GM21528 (cell line): Measurements from ENCODE around the gene RYK.

Experiments used
- ATAC-seq: cut with Tn5 transposase; IDR thresholded peaks from one replicate; pipeline ENCODE4 v1.9.1; 2021; ENCODE audit warnings: mild to moderate bottlenecking, moderate library complexity; ENCODE audit not compliant: unreplicated experiment, low FRiP score

RYK gene

GRCh38 chr3:134258761-134259347, 8.2 kb upstream of the RYK start:
- ATAC-seq = no peak

DNA sequence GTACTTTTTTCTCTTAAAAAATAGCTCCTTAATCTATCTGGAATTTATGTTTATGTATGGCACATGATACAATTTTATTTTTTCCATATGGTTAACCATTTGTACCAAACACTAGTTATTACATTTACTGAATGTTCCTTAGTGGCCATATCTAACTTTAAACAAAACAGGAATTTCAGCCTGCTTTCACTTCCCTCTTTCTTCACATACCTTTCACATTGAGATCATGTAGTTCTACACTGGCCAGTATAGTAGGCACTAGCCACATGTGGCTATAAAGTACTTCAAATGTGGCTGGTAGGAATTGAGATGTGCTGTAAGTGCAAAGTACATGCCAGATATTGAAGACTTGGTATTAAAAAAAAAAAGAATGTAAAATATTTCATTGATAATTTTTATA, 4.7 kb upstream of the RYK start:
- no peak for ATAC-seq

DNA sequence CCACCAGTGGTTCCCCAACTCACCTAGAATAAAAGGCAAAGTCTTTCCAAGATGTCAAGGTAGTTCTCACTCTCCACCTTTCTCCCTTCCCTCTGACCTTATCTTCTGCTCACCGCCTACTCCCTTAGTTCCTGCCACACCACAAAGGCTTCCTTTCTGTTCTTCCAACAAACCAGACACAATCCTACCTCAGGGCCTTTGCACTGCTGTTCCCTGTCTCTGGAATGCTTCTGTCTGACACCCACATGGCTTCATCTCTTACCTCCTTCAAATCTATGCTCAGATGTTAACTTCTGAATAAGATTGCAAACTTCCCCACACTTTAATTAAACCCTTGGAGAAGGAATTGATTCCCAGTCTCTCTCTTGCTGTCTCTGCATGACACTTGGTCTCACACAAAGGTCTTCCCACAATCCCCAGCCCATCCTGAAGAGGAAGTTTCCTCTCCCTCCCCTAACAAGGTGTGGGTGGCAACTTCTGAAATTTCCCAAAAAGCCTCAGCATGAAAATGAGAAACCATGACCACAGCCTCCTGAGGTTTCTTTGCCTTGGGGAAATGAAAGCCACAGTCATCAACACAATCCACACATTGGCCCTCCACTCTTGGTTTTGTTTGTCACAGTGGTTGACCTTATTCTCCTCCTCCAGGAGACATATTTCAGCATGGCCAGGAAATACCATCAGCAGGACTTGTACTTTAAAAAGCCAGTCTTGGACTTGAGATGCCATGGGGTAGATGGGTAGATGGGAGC, 3.0 kb upstream of the RYK start:
- ATAC-seq = no peak

DNA sequence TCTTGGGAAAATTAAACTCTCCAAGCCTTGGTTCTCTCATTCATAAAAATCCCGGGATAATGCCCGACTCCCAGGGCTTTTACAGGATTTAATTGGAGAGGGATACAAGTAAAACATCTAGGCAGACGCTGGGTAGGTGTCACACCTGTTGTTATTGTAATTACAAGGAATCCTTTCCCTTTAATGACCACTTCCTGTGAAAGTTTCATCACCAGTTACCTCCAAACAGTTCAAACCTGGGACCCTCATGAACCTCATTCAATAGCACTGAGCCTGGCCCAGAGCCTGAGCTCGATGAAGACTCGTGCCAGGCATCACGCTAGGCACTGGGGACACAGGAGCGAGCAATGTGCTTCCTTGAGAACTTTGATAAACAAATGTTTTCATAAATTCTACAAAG, 2.1 kb upstream of the RYK start:
- ATAC-seq = no peak

GRCh38 chr3:134251731-134252391, 1.2 kb upstream of the RYK start:
- ATAC-seq = no peak

GRCh38 chr3:134249935-134250716, 533 bp downstream of the RYK start:
- peak; percentile 56 for ATAC-seq

- no peak for ATAC-seq
Measured at GRCh38 chr3:134249296-134249841, 1.3 kb downstream of the RYK start.

- ATAC-seq = no peak
Measured at GRCh38 chr3:134244921-134245320, 5.7 kb downstream of the RYK start.

DNA sequence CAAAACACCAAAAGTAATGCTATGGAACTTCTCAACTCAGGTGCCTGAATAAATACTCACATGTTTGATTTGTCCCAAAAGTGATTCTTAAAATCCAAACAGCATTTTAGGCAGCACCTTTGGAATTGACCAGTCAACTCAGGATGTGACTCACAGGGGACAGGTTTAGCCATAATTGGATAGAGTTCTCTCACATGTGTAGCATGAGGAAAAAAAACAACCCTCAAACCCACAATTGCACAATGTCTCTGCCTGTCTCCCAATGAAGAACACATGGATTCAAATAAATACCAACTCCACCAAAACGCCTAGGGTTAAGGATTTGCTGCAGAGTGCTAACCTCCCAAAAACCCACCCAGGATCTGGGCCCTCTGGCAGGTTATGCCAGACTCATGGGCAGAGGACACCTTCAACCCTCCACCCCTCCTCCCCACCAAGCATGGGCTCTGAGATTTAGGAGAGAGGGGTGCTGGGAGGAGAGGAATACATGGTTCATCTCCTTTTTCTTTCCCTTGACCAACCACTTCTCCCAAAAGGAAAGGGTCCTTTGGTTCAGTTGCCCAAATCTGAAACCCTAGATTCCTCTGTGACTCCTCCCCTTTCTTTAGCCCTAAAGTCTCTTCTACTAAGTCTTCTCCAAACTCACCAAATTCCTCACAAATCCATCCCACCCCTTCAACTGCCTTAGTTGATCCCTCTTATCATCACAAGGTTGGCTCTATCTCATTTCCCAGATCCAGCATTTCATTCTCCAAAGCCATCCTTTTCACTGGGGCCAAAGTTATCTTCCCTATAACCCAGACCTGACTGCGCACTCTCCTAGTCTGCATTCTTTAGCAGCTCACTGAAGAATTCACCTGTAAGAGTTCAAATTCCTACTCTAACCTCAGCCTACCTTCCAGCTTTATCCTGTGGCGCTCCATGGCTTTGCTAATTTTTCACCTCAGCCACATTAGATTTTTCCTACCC, 7.7 kb downstream of the RYK start:
- no peak for ATAC-seq

GRCh38 chr3:134239538-134239937, 11.1 kb downstream of the RYK start:
- peak; percentile 49 for ATAC-seq

DNA sequence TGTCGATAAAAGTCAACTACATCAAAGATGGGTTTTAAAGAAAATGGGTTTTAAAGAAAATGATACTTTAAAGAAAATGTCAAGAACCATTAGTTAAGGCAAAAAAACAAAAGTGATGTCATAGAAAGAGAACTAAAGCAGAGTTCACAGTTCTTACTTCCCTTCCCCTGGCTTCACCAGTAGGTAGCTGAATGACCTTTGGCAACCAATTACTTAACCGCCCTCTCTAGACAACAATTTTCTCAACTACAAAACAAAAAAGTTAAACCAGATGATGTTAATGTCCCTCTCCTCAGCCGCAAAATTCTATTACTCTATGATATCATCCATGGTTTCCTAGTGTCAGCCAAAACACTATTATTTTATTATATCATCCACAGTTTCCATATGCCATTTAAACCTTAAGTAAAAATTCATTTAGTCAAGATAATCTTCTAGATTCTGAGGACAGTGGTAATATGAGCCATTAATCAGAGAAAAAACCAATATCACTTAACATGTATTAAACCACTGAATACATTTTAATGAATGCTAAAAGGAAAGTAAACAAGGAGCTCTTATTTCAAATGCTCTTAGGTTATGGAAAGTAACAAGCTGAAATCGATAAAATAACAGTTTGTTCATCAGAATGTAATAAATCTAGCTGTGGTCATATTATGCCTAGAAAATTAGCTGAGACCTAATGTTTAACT, 13.1 kb downstream of the RYK start:
- ATAC-seq = no peak

GRCh38 chr3:134236505-134237170, 14.0 kb downstream of the RYK start:
- ATAC-seq = peak; percentile 64

DNA sequence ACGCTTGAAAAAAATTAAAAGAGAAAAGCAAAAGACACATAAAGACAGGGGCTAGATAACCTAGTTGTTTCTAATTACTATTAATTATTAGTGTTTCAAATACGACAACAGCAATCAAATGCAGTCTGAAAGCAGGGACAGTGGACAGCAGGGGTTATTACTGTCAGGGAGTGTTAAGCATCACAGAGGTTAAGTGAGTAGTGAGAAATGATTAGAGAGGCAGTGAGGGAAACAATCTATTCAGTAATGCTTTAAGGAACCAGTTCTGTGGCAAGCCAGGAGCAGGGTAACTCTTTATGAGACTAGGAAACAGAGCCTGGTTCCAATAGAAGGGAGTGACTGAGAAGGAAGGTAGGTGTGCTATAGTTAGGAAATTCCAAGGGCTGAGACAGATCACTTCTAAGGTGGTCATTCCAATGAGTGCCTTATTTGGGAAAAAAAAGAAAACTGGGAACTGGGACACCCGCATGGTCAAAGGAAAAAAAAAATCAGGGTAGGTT, 15.0 kb downstream of the RYK start:
- no peak for ATAC-seq

DNA sequence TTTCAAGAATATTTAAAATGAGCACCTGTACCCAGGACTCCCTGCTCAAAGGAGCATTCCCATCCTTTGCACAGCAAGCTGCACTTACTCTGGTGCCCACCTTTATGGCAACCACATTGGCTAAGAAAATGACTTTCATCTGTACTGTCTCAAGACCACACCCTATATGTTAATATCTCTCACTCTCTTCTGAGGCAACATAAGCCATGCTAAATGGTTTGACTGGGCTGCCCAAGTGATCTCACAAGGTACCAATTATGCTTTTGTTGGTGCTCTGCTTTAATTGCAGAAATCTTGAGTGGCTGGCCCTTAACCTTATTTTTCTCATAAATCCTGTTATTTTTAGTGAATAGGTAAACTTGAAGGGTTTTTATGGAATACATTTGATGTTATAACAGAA, 17.7 kb downstream of the RYK start:
- ATAC-seq = no peak

GRCh38 chr3:134232151-134232550, 18.5 kb downstream of the RYK start:
- ATAC-seq = no peak

DNA sequence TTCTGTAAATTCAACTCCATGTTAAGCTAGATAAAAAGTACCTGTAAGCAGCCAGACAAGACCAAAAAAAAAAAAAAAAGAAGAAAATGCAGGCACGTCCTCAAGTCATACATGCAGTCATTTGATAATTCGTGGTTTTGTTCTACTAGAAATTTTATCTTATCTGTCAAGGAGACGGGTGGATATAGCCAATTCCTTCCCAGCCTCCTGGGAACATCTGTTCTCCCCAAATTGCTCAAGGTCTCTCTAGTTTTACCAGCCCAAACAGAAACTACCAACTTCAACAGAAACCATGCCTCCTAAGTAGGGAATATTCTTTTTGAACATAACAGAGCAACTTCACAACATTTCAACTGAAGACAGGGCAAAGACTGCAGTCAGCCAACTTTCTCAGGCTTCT, 19.5 kb downstream of the RYK start:
- ATAC-seq = no peak

DNA sequence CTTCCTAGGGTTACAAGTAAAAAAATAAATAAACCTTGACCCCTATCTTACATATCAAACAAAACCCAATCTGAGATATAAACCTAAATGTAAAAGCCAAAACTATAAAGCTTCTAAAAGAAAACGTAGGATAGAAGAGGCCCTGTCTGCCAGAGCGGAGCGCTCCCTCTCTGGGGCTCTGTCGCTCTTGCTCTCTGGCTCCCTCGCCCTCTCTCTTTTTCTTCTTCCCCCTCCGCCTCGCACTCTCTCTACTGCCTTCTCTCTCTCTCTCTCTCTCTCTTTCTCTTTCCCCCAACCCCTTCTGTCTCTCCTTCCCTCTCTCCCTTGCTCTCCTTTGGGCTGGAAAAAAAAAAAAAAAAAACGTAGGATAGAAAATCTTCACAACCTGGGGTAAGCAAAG, 21.6 kb downstream of the RYK start:
- ATAC-seq = no peak

GRCh38 chr3:134228479-134228878, 22.2 kb downstream of the RYK start:
- no peak for ATAC-seq
